ENCODE data around the gene C15orf62.

The C15orf62 gene

DNA sequence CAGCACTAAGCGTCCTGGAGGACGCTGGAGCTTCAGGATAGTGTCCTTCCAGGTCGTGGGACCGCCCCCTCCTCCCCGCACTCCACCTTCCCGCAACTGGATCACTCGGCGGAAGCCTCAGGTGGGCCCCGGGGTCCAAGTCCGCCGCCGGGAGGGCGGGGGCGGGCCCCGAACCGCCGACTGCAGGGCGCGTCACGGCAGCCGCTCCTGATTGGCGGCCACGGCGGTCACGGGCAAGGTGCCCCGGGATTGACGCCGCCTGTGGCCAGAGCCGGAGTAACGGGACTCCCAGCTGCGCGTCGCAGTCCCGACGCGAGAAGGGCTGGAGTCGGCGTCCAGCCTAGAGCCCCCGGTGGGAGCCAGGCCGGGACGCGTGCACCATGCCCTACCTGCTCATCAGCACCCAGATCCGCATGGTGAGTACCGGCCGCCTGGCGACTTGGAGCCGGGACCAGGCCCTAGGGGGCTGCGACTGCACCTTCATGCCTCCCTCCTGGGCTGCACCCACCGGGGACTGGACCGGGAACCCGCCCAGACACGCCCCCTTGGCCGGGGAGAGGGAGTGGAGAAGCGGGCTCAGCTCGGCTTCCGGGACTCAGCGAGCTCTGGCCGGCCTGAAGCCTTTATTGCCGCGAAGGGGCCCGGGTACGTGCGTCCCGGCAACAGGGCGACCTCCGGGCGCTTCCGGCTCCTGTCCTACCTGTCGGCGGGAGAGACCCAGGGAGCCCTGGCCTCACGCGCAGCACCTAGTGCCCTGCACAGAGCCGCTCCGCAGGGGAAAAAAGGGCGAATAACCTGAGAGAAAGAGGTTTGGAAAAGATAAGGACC, 5.8 kb upstream of the C15orf62 start, which contains the start of gene GCHFR (continued):
- no peak for TF ChIP-seq ZNF175 (tag by site-specific recombination; IDR thresholded peaks at IDR 0.05)
- TF ChIP-seq, protein P1, sequence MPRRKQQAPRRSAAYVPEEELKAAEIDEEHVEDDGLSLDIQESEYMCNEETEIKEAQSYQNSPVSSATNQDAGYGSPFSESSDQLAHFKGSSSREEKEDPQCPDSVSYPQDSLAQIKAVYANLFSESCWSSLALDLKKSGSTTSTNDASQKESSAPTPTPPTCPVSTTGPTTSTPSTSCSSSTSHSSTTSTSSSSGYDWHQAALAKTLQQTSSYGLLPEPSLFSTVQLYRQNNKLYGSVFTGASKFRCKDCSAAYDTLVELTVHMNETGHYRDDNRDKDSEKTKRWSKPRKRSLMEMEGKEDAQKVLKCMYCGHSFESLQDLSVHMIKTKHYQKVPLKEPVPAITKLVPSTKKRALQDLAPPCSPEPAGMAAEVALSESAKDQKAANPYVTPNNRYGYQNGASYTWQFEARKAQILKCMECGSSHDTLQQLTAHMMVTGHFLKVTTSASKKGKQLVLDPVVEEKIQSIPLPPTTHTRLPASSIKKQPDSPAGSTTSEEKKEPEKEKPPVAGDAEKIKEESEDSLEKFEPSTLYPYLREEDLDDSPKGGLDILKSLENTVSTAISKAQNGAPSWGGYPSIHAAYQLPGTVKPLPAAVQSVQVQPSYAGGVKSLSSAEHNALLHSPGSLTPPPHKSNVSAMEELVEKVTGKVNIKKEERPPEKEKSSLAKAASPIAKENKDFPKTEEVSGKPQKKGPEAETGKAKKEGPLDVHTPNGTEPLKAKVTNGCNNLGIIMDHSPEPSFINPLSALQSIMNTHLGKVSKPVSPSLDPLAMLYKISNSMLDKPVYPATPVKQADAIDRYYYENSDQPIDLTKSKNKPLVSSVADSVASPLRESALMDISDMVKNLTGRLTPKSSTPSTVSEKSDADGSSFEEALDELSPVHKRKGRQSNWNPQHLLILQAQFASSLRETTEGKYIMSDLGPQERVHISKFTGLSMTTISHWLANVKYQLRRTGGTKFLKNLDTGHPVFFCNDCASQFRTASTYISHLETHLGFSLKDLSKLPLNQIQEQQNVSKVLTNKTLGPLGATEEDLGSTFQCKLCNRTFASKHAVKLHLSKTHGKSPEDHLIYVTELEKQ (tag by site-specific recombination; IDR thresholded peaks at IDR 0.05; ENCODE audit: borderline replicate concordance), result no peak
- TF ChIP-seq ZNF292 (tag by site-specific recombination; IDR thresholded peaks at IDR 0.05; ENCODE audit: borderline replicate concordance, low read depth), result no peak
- TF ChIP-seq, protein P2, sequence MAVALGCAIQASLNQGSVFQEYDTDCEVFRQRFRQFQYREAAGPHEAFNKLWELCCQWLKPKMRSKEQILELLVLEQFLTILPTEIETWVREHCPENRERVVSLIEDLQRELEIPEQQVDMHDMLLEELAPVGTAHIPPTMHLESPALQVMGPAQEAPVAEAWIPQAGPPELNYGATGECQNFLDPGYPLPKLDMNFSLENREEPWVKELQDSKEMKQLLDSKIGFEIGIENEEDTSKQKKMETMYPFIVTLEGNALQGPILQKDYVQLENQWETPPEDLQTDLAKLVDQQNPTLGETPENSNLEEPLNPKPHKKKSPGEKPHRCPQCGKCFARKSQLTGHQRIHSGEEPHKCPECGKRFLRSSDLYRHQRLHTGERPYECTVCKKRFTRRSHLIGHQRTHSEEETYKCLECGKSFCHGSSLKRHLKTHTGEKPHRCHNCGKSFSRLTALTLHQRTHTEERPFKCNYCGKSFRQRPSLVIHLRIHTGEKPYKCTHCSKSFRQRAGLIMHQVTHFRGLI (tag by site-specific recombination; IDR thresholded peaks at IDR 0.05), result no peak
- peak; percentile 86 for TF ChIP-seq ZIC2 (tag by site-specific recombination; IDR thresholded peaks at IDR 0.05)
- TF ChIP-seq ZNF621 (tag by site-specific recombination; IDR thresholded peaks at IDR 0.05), result no peak
- TF ChIP-seq ZNF324 (tag by site-specific recombination; IDR thresholded peaks at IDR 0.05), result no peak
- no peak for TF ChIP-seq ZNF768 (tag by site-specific recombination; IDR thresholded peaks at IDR 0.05)
- no peak for TF ChIP-seq ZNF37A (tag by site-specific recombination; IDR thresholded peaks at IDR 0.05)
- no peak; the same call in 1 of the 2 replicates for TF ChIP-seq ZNF2 (tag by site-specific recombination; IDR thresholded peaks at IDR 0.05)
- TF ChIP-seq ZNF23 (tag by site-specific recombination; IDR thresholded peaks at IDR 0.05; ENCODE audit: borderline replicate concordance), result no peak
- TF ChIP-seq ZNF830 (tag by site-specific recombination; IDR thresholded peaks at IDR 0.05; ENCODE audit: low read depth), result no peak
- no peak for TF ChIP-seq ZNF596 (tag by site-specific recombination; IDR thresholded peaks at IDR 0.05)
- TF ChIP-seq, protein P3, sequence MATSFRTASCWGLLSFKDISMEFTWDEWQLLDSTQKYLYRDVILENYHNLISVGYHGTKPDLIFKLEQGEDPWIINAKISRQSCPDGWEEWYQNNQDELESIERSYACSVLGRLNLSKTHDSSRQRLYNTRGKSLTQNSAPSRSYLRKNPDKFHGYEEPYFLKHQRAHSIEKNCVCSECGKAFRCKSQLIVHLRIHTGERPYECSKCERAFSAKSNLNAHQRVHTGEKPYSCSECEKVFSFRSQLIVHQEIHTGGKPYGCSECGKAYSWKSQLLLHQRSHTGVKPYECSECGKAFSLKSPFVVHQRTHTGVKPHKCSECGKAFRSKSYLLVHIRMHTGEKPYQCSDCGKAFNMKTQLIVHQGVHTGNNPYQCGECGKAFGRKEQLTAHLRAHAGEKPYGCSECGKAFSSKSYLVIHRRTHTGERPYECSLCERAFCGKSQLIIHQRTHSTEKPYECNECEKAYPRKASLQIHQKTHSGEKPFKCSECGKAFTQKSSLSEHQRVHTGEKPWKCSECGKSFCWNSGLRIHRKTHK (tag by site-specific recombination; IDR thresholded peaks at IDR 0.05), result no peak
- TF ChIP-seq ZNF585B (tag by site-specific recombination; IDR thresholded peaks at IDR 0.05), result no peak
- no peak for TF ChIP-seq ZNF530 (tag by site-specific recombination; IDR thresholded peaks at IDR 0.05; ENCODE audit: low read depth)
- no peak for TF ChIP-seq ZNF211 (tag by site-specific recombination; IDR thresholded peaks at IDR 0.05; ENCODE audit: low read depth)
- TF ChIP-seq, protein P4, sequence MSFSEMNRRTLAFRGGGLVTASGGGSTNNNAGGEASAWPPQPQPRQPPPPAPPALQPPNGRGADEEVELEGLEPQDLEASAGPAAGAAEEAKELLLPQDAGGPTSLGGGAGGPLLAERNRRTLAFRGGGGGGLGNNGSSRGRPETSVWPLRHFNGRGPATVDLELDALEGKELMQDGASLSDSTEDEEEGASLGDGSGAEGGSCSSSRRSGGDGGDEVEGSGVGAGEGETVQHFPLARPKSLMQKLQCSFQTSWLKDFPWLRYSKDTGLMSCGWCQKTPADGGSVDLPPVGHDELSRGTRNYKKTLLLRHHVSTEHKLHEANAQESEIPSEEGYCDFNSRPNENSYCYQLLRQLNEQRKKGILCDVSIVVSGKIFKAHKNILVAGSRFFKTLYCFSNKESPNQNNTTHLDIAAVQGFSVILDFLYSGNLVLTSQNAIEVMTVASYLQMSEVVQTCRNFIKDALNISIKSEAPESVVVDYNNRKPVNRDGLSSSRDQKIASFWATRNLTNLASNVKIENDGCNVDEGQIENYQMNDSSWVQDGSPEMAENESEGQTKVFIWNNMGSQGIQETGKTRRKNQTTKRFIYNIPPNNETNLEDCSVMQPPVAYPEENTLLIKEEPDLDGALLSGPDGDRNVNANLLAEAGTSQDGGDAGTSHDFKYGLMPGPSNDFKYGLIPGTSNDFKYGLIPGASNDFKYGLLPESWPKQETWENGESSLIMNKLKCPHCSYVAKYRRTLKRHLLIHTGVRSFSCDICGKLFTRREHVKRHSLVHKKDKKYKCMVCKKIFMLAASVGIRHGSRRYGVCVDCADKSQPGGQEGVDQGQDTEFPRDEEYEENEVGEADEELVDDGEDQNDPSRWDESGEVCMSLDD (tag by site-specific recombination; IDR thresholded peaks at IDR 0.05), result 0 out of 2 replicates have a peak, but pooled peaks have one; percentile 18
- TF ChIP-seq, protein P5, sequence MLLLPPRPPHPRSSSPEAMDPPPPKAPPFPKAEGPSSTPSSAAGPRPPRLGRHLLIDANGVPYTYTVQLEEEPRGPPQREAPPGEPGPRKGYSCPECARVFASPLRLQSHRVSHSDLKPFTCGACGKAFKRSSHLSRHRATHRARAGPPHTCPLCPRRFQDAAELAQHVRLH (tag by site-specific recombination; IDR thresholded peaks at IDR 0.05), result 0 out of 2 replicates have a peak, but pooled peaks have one; percentile 25
- TF ChIP-seq SETDB1 (IDR thresholded peaks at IDR 0.05; ENCODE audit: insufficient read length, low read length), result no peak
- no peak for TF ChIP-seq ZNF701 (tag by site-specific recombination; IDR thresholded peaks at IDR 0.05)
- TF ChIP-seq, protein P6, sequence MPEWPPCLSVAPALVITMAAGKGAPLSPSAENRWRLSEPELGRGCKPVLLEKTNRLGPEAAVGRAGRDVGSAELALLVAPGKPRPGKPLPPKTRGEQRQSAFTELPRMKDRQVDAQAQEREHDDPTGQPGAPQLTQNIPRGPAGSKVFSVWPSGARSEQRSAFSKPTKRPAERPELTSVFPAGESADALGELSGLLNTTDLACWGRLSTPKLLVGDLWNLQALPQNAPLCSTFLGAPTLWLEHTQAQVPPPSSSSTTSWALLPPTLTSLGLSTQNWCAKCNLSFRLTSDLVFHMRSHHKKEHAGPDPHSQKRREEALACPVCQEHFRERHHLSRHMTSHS (tag by site-specific recombination; IDR thresholded peaks at IDR 0.05), result no peak
- TF ChIP-seq HOXD13 (CRISPR knock-in tag; IDR thresholded peaks at IDR 0.05; ENCODE audit: borderline replicate concordance), result no peak
- TF ChIP-seq ZNF239 (tag by site-specific recombination; IDR thresholded peaks at IDR 0.05), result no peak
- no peak for TF ChIP-seq ZNF426 (tag by site-specific recombination; IDR thresholded peaks at IDR 0.05)
- TF ChIP-seq, protein P7, sequence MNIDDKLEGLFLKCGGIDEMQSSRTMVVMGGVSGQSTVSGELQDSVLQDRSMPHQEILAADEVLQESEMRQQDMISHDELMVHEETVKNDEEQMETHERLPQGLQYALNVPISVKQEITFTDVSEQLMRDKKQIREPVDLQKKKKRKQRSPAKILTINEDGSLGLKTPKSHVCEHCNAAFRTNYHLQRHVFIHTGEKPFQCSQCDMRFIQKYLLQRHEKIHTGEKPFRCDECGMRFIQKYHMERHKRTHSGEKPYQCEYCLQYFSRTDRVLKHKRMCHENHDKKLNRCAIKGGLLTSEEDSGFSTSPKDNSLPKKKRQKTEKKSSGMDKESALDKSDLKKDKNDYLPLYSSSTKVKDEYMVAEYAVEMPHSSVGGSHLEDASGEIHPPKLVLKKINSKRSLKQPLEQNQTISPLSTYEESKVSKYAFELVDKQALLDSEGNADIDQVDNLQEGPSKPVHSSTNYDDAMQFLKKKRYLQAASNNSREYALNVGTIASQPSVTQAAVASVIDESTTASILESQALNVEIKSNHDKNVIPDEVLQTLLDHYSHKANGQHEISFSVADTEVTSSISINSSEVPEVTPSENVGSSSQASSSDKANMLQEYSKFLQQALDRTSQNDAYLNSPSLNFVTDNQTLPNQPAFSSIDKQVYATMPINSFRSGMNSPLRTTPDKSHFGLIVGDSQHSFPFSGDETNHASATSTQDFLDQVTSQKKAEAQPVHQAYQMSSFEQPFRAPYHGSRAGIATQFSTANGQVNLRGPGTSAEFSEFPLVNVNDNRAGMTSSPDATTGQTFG (tag by site-specific recombination; IDR thresholded peaks at IDR 0.05; ENCODE audit: borderline replicate concordance), result no peak

All from HEK293 (cell line).